ENCODE results near the gene KIF7. TPM values are rescaled to one million over a fixed set of nuclear protein-coding genes. Genes with fewer than 3 reads are reported as not detected.

Gene KIF7
- polyA plus RNA-seq, 3 donors = not detected

DNA sequence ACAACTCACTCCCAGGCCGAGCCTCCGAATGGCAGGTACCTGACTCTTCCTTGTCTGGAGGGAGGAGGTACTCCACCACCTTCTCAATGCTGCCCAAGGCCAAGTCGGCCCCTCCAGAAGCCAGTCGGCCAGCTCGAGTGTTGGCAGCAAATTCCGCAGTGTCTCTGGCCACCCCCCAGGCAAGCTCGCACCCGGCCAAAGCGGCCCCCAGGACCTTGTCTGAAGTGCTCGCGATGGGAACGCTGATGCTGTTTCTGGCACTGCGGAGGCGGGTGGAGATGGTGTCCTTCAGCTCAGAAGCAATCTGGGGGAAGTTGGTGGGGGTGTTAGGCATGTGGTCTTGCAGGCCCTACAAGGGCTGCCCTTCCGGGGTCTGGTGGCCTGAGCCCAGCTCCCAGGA is 14.7 kb upstream of the KIF7 start:
- no peak overlapping the region for H3K4me3 ChIP-seq (replicated peaks in 1 of 3; ENCODE audit: low read depth in 2 of 3, low read length in 3 of 3)
- Mint-ChIP-seq H3K27ac (no peak overlapping the region), H3K9me3 (peaks cover 0 to 6% (median 0%) of the 10 kb centered on the region in 7 donors), H3K4me1 (peaks cover 2% of the 10 kb centered on the region), H3K27me3 (ENCODE audit: low read depth in 3 of 3) (peaks cover 7 to 13% (median 13%) of the 10 kb centered on the region in 3 donors), H3K4me3 (no peak overlapping the region), H3K36me3 (peaks cover 0 to under 1% of the 10 kb centered on the region in 2 donors)
- DNase-seq = no peak
- intact Hi-C loops (cut with micrococcal nuclease) = no loop called here
- peaks cover 6% of the 10 kb centered on the region in 2 donors for H3K4me1 ChIP-seq (ENCODE audit: control insufficient read depth in 1 of 2, insufficient read depth in 2 of 2, low read length in 2 of 2)
- no peaks in the 10 kb centered on the region for H3K9me3 ChIP-seq (replicated peaks in 1 of 2; ENCODE audit: control insufficient read depth in 1 of 2, insufficient read depth in 1 of 2, low read length in 2 of 2)
- H3K27ac ChIP-seq (ENCODE audit: low read depth in 1 of 2, low read length in 2 of 2) = no peak overlapping the region
- H3K27me3 ChIP-seq (ENCODE audit: control insufficient read depth in 2 of 2, insufficient read depth in 2 of 2, low read length in 2 of 2) = peaks cover 2 to 10% of the 10 kb centered on the region in 2 donors
- H3K4me2 ChIP-seq (replicated peaks; ENCODE audit: extremely low read depth, low read length, poor library complexity, severe bottlenecking) = no peak overlapping the region
- WGBS (ENCODE audit: insufficient coverage) = 96% methylated on average over 15 of the region's 15 CpGs
- no peaks in the 10 kb centered on the region for H4K20me1 ChIP-seq (ENCODE audit: insufficient read depth, low read length)
- no peaks in the 10 kb centered on the region for H3K79me2 ChIP-seq (ENCODE audit: insufficient read depth, low read length)
- H2AFZ ChIP-seq (ENCODE audit: insufficient read depth, low read depth, low read length, poor library complexity, severe bottlenecking) = no peak overlapping the region
- TF ChIP-seq, protein P1, sequence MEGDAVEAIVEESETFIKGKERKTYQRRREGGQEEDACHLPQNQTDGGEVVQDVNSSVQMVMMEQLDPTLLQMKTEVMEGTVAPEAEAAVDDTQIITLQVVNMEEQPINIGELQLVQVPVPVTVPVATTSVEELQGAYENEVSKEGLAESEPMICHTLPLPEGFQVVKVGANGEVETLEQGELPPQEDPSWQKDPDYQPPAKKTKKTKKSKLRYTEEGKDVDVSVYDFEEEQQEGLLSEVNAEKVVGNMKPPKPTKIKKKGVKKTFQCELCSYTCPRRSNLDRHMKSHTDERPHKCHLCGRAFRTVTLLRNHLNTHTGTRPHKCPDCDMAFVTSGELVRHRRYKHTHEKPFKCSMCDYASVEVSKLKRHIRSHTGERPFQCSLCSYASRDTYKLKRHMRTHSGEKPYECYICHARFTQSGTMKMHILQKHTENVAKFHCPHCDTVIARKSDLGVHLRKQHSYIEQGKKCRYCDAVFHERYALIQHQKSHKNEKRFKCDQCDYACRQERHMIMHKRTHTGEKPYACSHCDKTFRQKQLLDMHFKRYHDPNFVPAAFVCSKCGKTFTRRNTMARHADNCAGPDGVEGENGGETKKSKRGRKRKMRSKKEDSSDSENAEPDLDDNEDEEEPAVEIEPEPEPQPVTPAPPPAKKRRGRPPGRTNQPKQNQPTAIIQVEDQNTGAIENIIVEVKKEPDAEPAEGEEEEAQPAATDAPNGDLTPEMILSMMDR (IDR thresholded peaks at IDR 0.05) = no peak
- no peaks in the 10 kb centered on the region for H3K36me3 ChIP-seq (replicated peaks in 1 of 2; ENCODE audit: control insufficient read depth in 1 of 2, insufficient read depth in 2 of 2, low read length in 2 of 2)
- H3K9ac ChIP-seq (ENCODE audit: insufficient read depth, low read length, poor library complexity, severe bottlenecking) = no peak overlapping the region

DNA sequence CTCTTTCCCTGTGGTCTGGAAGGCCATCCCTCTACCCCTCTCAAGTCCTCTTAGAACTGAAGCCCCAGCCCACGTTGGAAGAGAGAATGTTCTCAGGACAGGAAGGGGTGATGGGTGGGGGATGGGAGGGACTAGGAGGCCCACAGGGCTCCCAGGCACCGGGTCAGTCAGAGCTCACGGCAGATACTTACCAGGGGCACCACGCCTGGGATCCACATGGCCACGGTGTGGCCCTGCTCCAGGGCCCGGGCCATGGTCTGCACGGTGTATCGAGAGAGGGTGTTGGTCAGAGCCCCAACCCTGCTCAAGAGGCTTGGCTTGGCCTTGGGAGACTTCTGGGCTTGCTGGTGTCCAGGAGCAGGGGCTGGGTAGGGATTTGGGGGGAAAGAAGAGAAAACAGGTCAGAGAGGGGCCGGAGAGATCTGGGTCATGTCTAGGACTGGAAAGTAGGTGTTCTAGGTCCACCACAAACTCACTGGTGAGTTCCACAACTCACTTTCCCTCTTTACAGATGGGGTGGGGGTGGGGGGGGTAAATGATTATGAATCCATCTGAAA is 14.1 kb upstream of the KIF7 start:
- WGBS (ENCODE audit: insufficient coverage) = 95% methylated on average over 7 of the region's 9 CpGs
- H3K36me3 ChIP-seq (replicated peaks in 1 of 2; ENCODE audit: control insufficient read depth in 1 of 2, insufficient read depth in 2 of 2, low read length in 2 of 2) = no peaks in the 10 kb centered on the region
- Mint-ChIP-seq H3K36me3 (peaks cover 0 to 3% of the 10 kb centered on the region in 2 donors), H3K9me3 (peaks cover 0 to 6% (median 0%) of the 10 kb centered on the region in 7 donors), H3K4me3 (no peak overlapping the region), H3K27ac (no peak overlapping the region), H3K4me1 (peaks cover 4% of the 10 kb centered on the region), H3K27me3 (ENCODE audit: low read depth in 3 of 3) (peaks cover 12 to 18% (median 18%) of the 10 kb centered on the region in 3 donors)
- H3K4me1 ChIP-seq (ENCODE audit: control insufficient read depth in 1 of 2, insufficient read depth in 2 of 2, low read length in 2 of 2) = peaks cover 6% of the 10 kb centered on the region in 2 donors
- no peak for DNase-seq
- no peak overlapping the region for H3K4me2 ChIP-seq (replicated peaks; ENCODE audit: extremely low read depth, low read length, poor library complexity, severe bottlenecking)
- H4K20me1 ChIP-seq (ENCODE audit: insufficient read depth, low read length) = no peaks in the 10 kb centered on the region
- no peak overlapping the region for H2AFZ ChIP-seq (ENCODE audit: insufficient read depth, low read depth, low read length, poor library complexity, severe bottlenecking)
- H3K4me3 ChIP-seq (replicated peaks in 1 of 3; ENCODE audit: low read depth in 2 of 3, low read length in 3 of 3) = no peak overlapping the region
- peaks cover 5 to 16% of the 10 kb centered on the region in 2 donors for H3K27me3 ChIP-seq (ENCODE audit: control insufficient read depth in 2 of 2, insufficient read depth in 2 of 2, low read length in 2 of 2)
- TF ChIP-seq, protein P1 (IDR thresholded peaks at IDR 0.05) = no peak
- H3K27ac ChIP-seq (ENCODE audit: low read depth in 1 of 2, low read length in 2 of 2) = no peak overlapping the region
- H3K9me3 ChIP-seq (replicated peaks in 1 of 2; ENCODE audit: control insufficient read depth in 1 of 2, insufficient read depth in 1 of 2, low read length in 2 of 2) = no peaks in the 10 kb centered on the region
- H3K79me2 ChIP-seq (ENCODE audit: insufficient read depth, low read length) = no peaks in the 10 kb centered on the region
- no peak overlapping the region for H3K9ac ChIP-seq (ENCODE audit: insufficient read depth, low read length, poor library complexity, severe bottlenecking)
- intact Hi-C loops (cut with micrococcal nuclease) = no loop called here
